GM10266 (cell line): ENCODE results near the gene HOXB4.

ENCODE experiments used
- DNase-seq: peaks from one replicate; pipeline ENCODE4 v3.0.0; 2012; ENCODE audit errors: extremely low spot score
- CTCF ChIP-seq: IDR thresholded peaks from 2 replicates; pipeline ENCODE4 v1.5.1; 2012; ENCODE audit warnings: mild to moderate bottlenecking, low read depth; ENCODE audit not compliant: control insufficient read depth, insufficient read depth; ENCODE audit errors: missing control alignments

The HOXB4 gene

GRCh38 chr17:48577946-48578615 lies at the start of gene HOXB4:
Gene HOXB4, minus strand, starts transcription at chr17:48578350. Its CDS starts 31 bp downstream, at chr17:48578319.
- peak; percentile 90 for DNase-seq
- TF ChIP-seq CTCF, result no peak

GRCh38 chr17:48627118-48627597 lies 49.0 kb upstream of the HOXB4 start:
- DNase-seq, result no peak
- TF ChIP-seq CTCF, result no peak

- TF ChIP-seq CTCF, result no peak
- no peak for DNase-seq
Measured at GRCh38 chr17:48626245-48627117, 48.3 kb upstream of the HOXB4 start, which contains the start of gene HOXB9. Gene HOXB9, minus strand, starts transcription at chr17:48626358. Its CDS starts 89 bp downstream, at chr17:48626269.

GRCh38 chr17:48625495-48626244 lies 47.5 kb upstream of the HOXB4 start:
- TF ChIP-seq CTCF, result no peak
- DNase-seq, result peak; percentile 80

GRCh38 chr17:48624544-48625494 lies 46.7 kb upstream of the HOXB4 start:
- DNase-seq, result no peak
- no peak for TF ChIP-seq CTCF

GRCh38 chr17:48624118-48624517 lies 46.0 kb upstream of the HOXB4 start:
- DNase-seq, result no peak
- no peak for TF ChIP-seq CTCF
